Neural cell (in vitro differentiated cells): Measurements from ENCODE around the gene CA5A. TPM values are rescaled to one million over a fixed set of nuclear protein-coding genes. Genes with fewer than 3 reads are reported as not detected.
"Not testable (repeated sequence)": the region's sequence is repeated elsewhere in the genome, so short reads cannot be mapped to it uniquely, and the experiment has no call there.

Source experiments
- H2AFZ ChIP-seq: fragments of 200-600, 300-800 bp; sonication (generic), shearing (Covaris generic); 2 replicates; pipeline ENCODE4 v1.6.0; 2014; ENCODE audit warnings: low read depth, mild to moderate bottlenecking, antibody characterized with exemption, low read length, moderate library complexity
- H3F3A ChIP-seq: fragments of 200-600 bp; shearing (Covaris generic); 2 replicates; pipeline ENCODE4 v1.6.1; 2016; ENCODE audit warnings: mild to moderate bottlenecking, moderate library complexity, mixed read lengths, antibody characterized with exemption, low read length; ENCODE audit not compliant: insufficient read depth, poor library complexity, severe bottlenecking
- H3K27ac ChIP-seq: fragments of 200-600, 300-800 bp; sonication (generic), shearing (Covaris generic); 2 replicates; pipeline ENCODE4 v1.5.1; 2014; ENCODE audit warnings: mild to moderate bottlenecking, low read length, moderate library complexity
- H3K27me3 ChIP-seq: fragments of 300-800, 200-600 bp; sonication (generic), shearing (Covaris generic); 2 replicates; pipeline ENCODE4 v1.6.0; 2014; ENCODE audit warnings: mild to moderate bottlenecking, low read depth, low read length, moderate library complexity; ENCODE audit not compliant: insufficient read depth
- H3K36me3 ChIP-seq: fragments of 300-800, 200-600 bp; sonication (generic), shearing (Covaris generic); 2 replicates; pipeline ENCODE4 v1.5.1; 2014; ENCODE audit warnings: mild to moderate bottlenecking, antibody characterized with exemption, low read length, moderate library complexity; ENCODE audit not compliant: insufficient read depth
- H3K4me2 ChIP-seq: fragments of 300-800, 200-600 bp; sonication (generic), shearing (Covaris generic); 2 replicates; pipeline ENCODE4 v1.6.0; 2014; ENCODE audit warnings: mild to moderate bottlenecking, low read length
- H3K4me3 ChIP-seq: fragments of 300-800, 200-600 bp; sonication (generic), shearing (Covaris generic); 2 replicates; pipeline ENCODE4 v1.5.1; 2014; ENCODE audit warnings: mild to moderate bottlenecking, low read length, moderate library complexity
- H3K79me2 ChIP-seq: fragments of 200-600 bp; shearing (Covaris generic); replicated peaks from 2 replicates; pipeline ENCODE4 v1.6.0; 2014; ENCODE audit warnings: mild to moderate bottlenecking, low read length, moderate library complexity; ENCODE audit not compliant: insufficient read depth
- H3K9ac ChIP-seq: fragments of 300-800, 200-600 bp; sonication (generic), shearing (Covaris generic); 2 replicates; pipeline ENCODE4 v1.6.1; 2016; ENCODE audit warnings: mild to moderate bottlenecking, low read length, mixed read lengths
- H3K9me2 ChIP-seq: fragments of 200-600 bp; shearing (Covaris generic); 2 replicates; pipeline ENCODE4 v1.6.1; 2016; ENCODE audit warnings: mild to moderate bottlenecking, low read length, mixed read lengths; ENCODE audit not compliant: insufficient read depth
- H3K9me3 ChIP-seq: fragments of 200-600, 300-800 bp; sonication (generic), shearing (Covaris generic); 2 replicates; pipeline ENCODE4 v1.6.1; 2016; ENCODE audit warnings: mild to moderate bottlenecking, mixed run types, low read length, moderate library complexity, mixed read lengths
- H4K20me1 ChIP-seq: fragments of 200-600 bp; shearing (Covaris generic); 2 replicates; pipeline ENCODE4 v1.6.1; 2016; ENCODE audit warnings: mild to moderate bottlenecking, mixed run types; ENCODE audit not compliant: insufficient read depth
- CTCF ChIP-seq: fragments of 450-650 bp; IDR thresholded peaks from 2 replicates; pipeline ENCODE4 v1.5.1; 2014; ENCODE audit warnings: antibody characterized with exemption, mild to moderate bottlenecking, moderate library complexity; ENCODE audit not compliant: poor library complexity, severe bottlenecking
- EZH2 ChIP-seq: fragments of 200-600, 300-800 bp; shearing (Covaris generic), sonication (generic); IDR thresholded peaks from 2 replicates; pipeline ENCODE4 v1.6.1; 2014; ENCODE audit warnings: antibody characterized with exemption, low read length, borderline replicate concordance, mild to moderate bottlenecking; ENCODE audit not compliant: insufficient read depth, poor library complexity, severe bottlenecking
- MXI1 ChIP-seq: fragments of 450-650 bp; conservative IDR thresholded peaks from 2 replicates; pipeline ENCODE4 v1.6.1; 2014; ENCODE audit warnings: antibody characterized with exemption, mild to moderate bottlenecking; ENCODE audit not compliant: poor library complexity, severe bottlenecking
- RAD21 ChIP-seq: fragments of 450-650 bp; conservative IDR thresholded peaks from 2 replicates; pipeline ENCODE4 v1.6.1; 2014; ENCODE audit warnings: antibody characterized with exemption, mild to moderate bottlenecking, moderate library complexity
- REST ChIP-seq: IDR thresholded peaks from 2 replicates; pipeline ENCODE4 v1.6.1; 2012; ENCODE audit warnings: borderline replicate concordance
- TAF1 ChIP-seq: IDR thresholded peaks from 2 replicates; pipeline ENCODE4 v1.6.1; 2012; ENCODE audit warnings: low read depth
- polyA plus RNA-seq: library from polyadenylated mRNA; depleted of rRNA; stranded (reverse); fragments of >200 nt; gene quantifications from 2 replicates; pipeline ENCODE4 v1.2.3, GENCODE V29; 2014

CA5A gene
- polyA plus RNA-seq, 1 donor from 2014 or later: not detected

- no peak overlapping the region for H3K27ac ChIP-seq
- H3K4me3 ChIP-seq: no peak overlapping the region
- no peaks in the 10 kb centered on the region for H4K20me1 ChIP-seq
- H3K27me3 ChIP-seq: no peaks in the 10 kb centered on the region
- H3F3A ChIP-seq: no peaks in the 10 kb centered on the region
- H3K4me2 ChIP-seq: no peak overlapping the region
- no peaks in the 10 kb centered on the region for H3K9me3 ChIP-seq
- H3K9ac ChIP-seq: no peak overlapping the region
- no peaks in the 10 kb centered on the region for H3K79me2 ChIP-seq
- H3K9me2 ChIP-seq: no peaks in the 10 kb centered on the region
- H2AFZ ChIP-seq: no peak overlapping the region
- H3K36me3 ChIP-seq: no peaks in the 10 kb centered on the region
- TF ChIP-seq MXI1 (no peak), EZH2 (no peak), REST (no peak), CTCF (no peak), TAF1 (no peak), RAD21 (no peak)
Measured at GRCh38 chr16:87874639-87875427, 61.5 kb downstream of the CA5A start.

DNA sequence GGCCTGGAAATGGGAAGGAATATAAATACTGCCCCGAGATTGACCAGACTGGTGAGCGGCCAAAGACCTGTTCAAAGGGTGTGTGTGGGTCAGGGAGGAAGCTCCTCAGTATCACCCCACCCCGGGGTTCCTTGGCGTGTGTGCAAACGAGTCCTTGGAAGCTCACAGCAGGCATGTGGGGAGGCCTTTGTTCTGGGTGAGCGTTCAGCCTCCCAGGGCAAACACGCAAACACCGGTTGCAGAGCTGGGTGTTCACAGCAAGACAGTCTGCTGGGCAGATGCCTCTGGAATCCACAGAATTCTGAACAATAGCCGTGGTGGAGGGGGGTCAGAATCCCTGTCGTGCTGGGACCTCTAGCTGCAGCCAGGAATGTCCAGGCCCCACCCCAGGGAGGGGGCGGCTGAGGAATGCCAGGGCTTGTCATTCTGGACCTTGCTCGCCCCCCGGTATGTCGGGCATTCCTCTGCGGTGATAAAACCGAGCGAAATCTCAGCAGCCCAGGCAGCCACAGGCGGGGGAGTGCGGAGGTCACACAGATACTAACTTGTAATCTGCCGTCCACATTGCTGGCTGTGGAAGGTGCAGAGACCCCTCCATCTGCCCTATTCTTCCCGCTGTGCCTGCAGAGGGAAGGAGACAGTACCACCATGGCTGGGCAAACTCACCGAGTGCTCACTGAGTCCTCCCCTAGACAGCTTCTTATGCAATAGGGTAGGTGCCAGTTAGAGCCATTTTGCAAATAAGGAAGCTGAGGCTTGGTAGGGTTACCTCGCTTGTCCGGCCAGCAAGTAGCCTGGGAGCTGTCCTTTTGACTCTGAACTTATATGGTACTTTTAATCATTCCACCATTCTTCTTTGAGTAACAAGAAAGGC, 65.7 kb downstream of the CA5A start:
- not testable (repeated sequence) for H3K36me3 ChIP-seq, H3K79me2 ChIP-seq, H3K4me2 ChIP-seq, H3F3A ChIP-seq, H3K9me2 ChIP-seq, H3K9ac ChIP-seq, H4K20me1 ChIP-seq, H3K27ac ChIP-seq, H3K9me3 ChIP-seq, H3K27me3 ChIP-seq, H2AFZ ChIP-seq, H3K4me3 ChIP-seq

DNA sequence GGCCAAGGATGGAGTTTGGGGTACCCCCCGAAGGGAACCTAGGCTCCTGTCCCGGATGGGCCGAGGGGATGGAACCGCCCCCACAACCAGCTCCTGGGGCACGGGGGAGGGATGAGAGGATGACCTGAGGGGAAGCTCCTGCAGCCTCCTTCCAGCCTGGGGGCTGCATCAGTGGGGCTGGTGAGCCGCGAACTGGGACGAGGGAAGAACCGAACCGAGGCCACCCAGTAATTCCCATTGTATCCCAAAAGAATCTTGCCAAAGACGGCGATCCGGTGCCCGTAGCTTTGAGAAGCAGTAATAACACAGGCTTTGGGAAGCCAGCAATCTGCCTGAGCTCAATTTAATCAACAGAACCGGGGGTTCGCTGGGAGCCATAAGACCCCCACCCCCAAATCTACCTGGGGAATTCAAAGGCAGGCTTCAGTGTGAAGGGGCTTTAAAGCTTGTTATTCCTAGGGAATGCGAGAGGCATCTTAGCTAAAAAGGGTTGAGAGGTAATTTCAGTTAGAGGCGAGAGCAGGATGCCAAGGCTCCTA, 66.4 kb downstream of the CA5A start:
- H3K36me3 ChIP-seq, H3K9me3 ChIP-seq, H3F3A ChIP-seq, H3K79me2 ChIP-seq, H3K9me2 ChIP-seq, H3K4me2 ChIP-seq, H3K27ac ChIP-seq, H3K9ac ChIP-seq, H4K20me1 ChIP-seq, H3K27me3 ChIP-seq, H2AFZ ChIP-seq: not testable (repeated sequence)
- peak overlapping the region; percentile 58 for H3K4me3 ChIP-seq
